ENCODE results near the gene KRTAP19-1. TPM values are rescaled to one million over a fixed set of nuclear protein-coding genes. Genes with fewer than 3 reads are reported as not detected.
"Not testable (repeated sequence)": the region's sequence is repeated elsewhere in the genome, so short reads cannot be mapped to it uniquely, and the experiment has no call there.

The KRTAP19-1 gene
- total RNA-seq, 2 donors from 2014 or later, result not detected

DNA sequence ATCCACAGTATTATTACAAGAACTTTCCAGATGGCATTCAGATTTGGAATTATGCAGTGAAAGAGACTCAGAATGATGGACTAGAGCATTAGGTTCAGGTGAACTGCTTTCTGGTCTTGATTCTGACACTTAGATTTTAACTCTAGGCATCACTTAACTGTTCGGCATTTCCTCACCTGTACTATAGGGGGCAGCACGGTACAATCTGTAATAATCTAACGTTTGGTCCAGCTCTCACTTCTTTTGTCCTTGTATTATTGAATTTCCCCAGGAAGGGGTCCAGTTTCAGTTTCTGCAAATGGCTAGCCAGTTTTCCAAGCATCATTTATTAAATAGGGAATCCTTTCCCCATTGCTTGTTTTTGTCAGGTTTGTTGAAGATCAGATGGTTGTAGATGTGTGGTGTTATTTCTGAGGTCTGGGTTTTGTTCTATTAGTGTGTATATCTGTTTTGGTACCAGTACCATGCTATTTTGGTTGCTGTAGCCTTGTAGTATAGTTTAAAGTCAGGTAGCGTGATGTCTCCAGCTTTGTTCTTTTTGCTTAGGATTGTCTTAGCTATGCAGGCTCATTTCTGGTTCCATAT is 25.5 kb upstream of the KRTAP19-1 start:
- DNase-seq, result peak; percentile 54
- H3K4me1 ChIP-seq (ENCODE audit: control insufficient read depth, insufficient read depth, low read length); H3K4me3 ChIP-seq (ENCODE audit: low read length); H3K36me3 ChIP-seq (ENCODE audit: control insufficient read depth, insufficient read depth, low read length); H3K36me3 Mint-ChIP-seq (ENCODE audit: low read depth); H3K4me3 Mint-ChIP-seq; H3K27ac Mint-ChIP-seq; H3K9me3 ChIP-seq (ENCODE audit: control insufficient read depth, low read length); H3K9me3 Mint-ChIP-seq; H3K27me3 ChIP-seq (ENCODE audit: control insufficient read depth, insufficient read depth, low read length, poor library complexity, severe bottlenecking); H3K27ac ChIP-seq (ENCODE audit: low read depth, low read length); H3K9ac ChIP-seq (ENCODE audit: extremely low read depth, low read length, poor library complexity, severe bottlenecking); H3K27me3 Mint-ChIP-seq (ENCODE audit: insufficient read depth); H3K4me1 Mint-ChIP-seq: not testable (repeated sequence)
- WGBS, 2 experiments (ENCODE audit: insufficient coverage in 1 of 2, insufficient read length in 1 of 2), result 0 to 22% methylated on average over 2 to 4 of the region's 4 CpGs
- TF ChIP-seq, protein P1, sequence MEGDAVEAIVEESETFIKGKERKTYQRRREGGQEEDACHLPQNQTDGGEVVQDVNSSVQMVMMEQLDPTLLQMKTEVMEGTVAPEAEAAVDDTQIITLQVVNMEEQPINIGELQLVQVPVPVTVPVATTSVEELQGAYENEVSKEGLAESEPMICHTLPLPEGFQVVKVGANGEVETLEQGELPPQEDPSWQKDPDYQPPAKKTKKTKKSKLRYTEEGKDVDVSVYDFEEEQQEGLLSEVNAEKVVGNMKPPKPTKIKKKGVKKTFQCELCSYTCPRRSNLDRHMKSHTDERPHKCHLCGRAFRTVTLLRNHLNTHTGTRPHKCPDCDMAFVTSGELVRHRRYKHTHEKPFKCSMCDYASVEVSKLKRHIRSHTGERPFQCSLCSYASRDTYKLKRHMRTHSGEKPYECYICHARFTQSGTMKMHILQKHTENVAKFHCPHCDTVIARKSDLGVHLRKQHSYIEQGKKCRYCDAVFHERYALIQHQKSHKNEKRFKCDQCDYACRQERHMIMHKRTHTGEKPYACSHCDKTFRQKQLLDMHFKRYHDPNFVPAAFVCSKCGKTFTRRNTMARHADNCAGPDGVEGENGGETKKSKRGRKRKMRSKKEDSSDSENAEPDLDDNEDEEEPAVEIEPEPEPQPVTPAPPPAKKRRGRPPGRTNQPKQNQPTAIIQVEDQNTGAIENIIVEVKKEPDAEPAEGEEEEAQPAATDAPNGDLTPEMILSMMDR (conservative IDR thresholded peaks at IDR 0.05), result peak; percentile 76

- Histone ChIP-seq H3K4me1 (ENCODE audit: control insufficient read depth, insufficient read depth, low read length) (no peaks in the 10 kb centered on the region), H3K9me3 (ENCODE audit: control insufficient read depth, low read length) (no peaks in the 10 kb centered on the region), H3K27me3 (ENCODE audit: control insufficient read depth, insufficient read depth, low read length, poor library complexity, severe bottlenecking) (no peaks in the 10 kb centered on the region), H3K9ac (ENCODE audit: extremely low read depth, low read length, poor library complexity, severe bottlenecking) (no peak within 1 kb of the TSS), H3K36me3 (ENCODE audit: control insufficient read depth, insufficient read depth, low read length) (no peaks in the 10 kb centered on the region), H3K27ac (ENCODE audit: low read depth, low read length) (no peak within 1 kb of the TSS), H3K4me3 (ENCODE audit: low read length) (no peak within 1 kb of the TSS)
- 91 to 100% methylated on average over 4 to 5 of the region's 6 CpGs for WGBS, 2 experiments (ENCODE audit: insufficient coverage in 1 of 2, insufficient read length in 1 of 2)
- no peaks in the 10 kb centered on the region for H3K4me1 Mint-ChIP-seq
- TF ChIP-seq, protein P1 (conservative IDR thresholded peaks at IDR 0.05), result no peak
- no peak within 1 kb of the TSS for H3K27ac Mint-ChIP-seq
- no peak within 1 kb of the TSS for H3K4me3 Mint-ChIP-seq
- no peaks in the 10 kb centered on the region for H3K36me3 Mint-ChIP-seq (ENCODE audit: low read depth)
- peaks cover 3% of the 10 kb centered on the region for H3K9me3 Mint-ChIP-seq
- DNase-seq, result no peak
- no peaks in the 10 kb centered on the region for H3K27me3 Mint-ChIP-seq (ENCODE audit: insufficient read depth)
Measured at GRCh38 chr21:30502041-30502440, 21.9 kb upstream of the KRTAP19-1 start, which contains the start of gene KRTAP19-5. Gene KRTAP19-5, minus strand, starts transcription at chr21:30502141. Its CDS starts 51 bp downstream, at chr21:30502090.

GRCh38 chr21:30497065-30497464 is 16.9 kb upstream of the KRTAP19-1 start, which contains the start of gene KRTAP19-4:
Gene KRTAP19-4, minus strand, starts transcription at chr21:30497165. Its CDS starts 55 bp downstream, at chr21:30497110.
- TF ChIP-seq, protein P1 (conservative IDR thresholded peaks at IDR 0.05), result no peak
- no peaks in the 10 kb centered on the region for H3K4me1 ChIP-seq (ENCODE audit: control insufficient read depth, insufficient read depth, low read length)
- Mint-ChIP-seq H3K9me3 (no peaks in the 10 kb centered on the region), H3K4me3 (no peak within 1 kb of the TSS), H3K4me1 (no peaks in the 10 kb centered on the region), H3K27me3 (ENCODE audit: insufficient read depth) (no peaks in the 10 kb centered on the region), H3K27ac (no peak within 1 kb of the TSS), H3K36me3 (ENCODE audit: low read depth) (no peaks in the 10 kb centered on the region)
- 82% methylated on average over 3 of the region's 4 CpGs; no CpG with 5 or more reads in 1 of the 2 experiments for WGBS, 2 experiments (ENCODE audit: insufficient coverage in 1 of 2, insufficient read length in 1 of 2)
- no peaks in the 10 kb centered on the region for H3K36me3 ChIP-seq (ENCODE audit: control insufficient read depth, insufficient read depth, low read length)
- H3K27me3 ChIP-seq (ENCODE audit: control insufficient read depth, insufficient read depth, low read length, poor library complexity, severe bottlenecking), result no peaks in the 10 kb centered on the region
- H3K27ac ChIP-seq (ENCODE audit: low read depth, low read length), result no peak within 1 kb of the TSS
- H3K4me3 ChIP-seq (ENCODE audit: low read length), result no peak within 1 kb of the TSS
- no peak within 1 kb of the TSS for H3K9ac ChIP-seq (ENCODE audit: extremely low read depth, low read length, poor library complexity, severe bottlenecking)
- no peak for DNase-seq
- H3K9me3 ChIP-seq (ENCODE audit: control insufficient read depth, low read length), result no peaks in the 10 kb centered on the region
